ENCODE data around the gene LCE1E. TPM values are rescaled to one million over a fixed set of nuclear protein-coding genes. Genes with fewer than 3 reads are reported as not detected.

Gene LCE1E
- total RNA-seq, 4 donors from 2014 or later: not detected

DNA sequence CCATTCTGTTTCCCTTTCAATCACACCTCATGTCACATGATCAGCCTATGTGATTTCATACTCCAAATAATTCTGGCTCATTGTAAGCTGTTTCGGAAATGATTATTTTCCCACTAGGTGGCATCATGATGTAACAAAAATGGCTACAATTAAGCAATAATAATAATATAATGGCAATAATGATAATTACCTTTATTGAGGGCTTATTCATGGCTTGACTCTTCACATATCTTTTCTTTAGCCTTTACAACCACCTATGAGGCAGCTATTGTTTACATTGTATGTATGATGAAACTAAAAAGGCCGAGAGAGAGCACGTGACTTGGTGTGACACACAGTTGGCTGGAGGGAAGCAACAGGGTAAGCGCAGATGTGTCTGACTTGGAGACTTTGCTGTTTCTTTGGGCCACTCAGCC lies 40.8 kb upstream of the LCE1E start:
- WGBS, 2 donors: 31 to 38% methylated on average over 4 of the region's 4 CpGs
- Histone ChIP-seq H3K36me3 (no peaks in the 10 kb centered on the region), H3K4me1 (peaks cover 0 to 7% (median 0%) of the 10 kb centered on the region in 3 donors), H3K4me3 (no peak overlapping the region), H3K9me3 (no peaks in the 10 kb centered on the region), H3K27ac (no peak overlapping the region), H3K27me3 (peaks cover 0 to 13% (median 0%) of the 10 kb centered on the region in 4 donors)
- intact Hi-C loops (cut with DNase I): no loop called here
- TF ChIP-seq POLR2A (IDR thresholded peaks at IDR 0.05) (no peak), CTCF (IDR thresholded peaks at IDR 0.05) (peak in 2 of 6 experiments; percentile 32 to 50)
- DNase-seq: no peak

GRCh38 chr1:152745765-152746444 lies 40.2 kb upstream of the LCE1E start:
- Histone ChIP-seq H3K27me3 (peaks cover 0 to 18% (median 0%) of the 10 kb centered on the region in 4 donors), H3K36me3 (no peaks in the 10 kb centered on the region), H3K27ac (no peak overlapping the region), H3K9me3 (no peaks in the 10 kb centered on the region), H3K4me1 (peaks cover 0 to 7% (median 0%) of the 10 kb centered on the region in 3 donors), H3K4me3 (no peak overlapping the region)
- TF ChIP-seq CTCF (IDR thresholded peaks at IDR 0.05) (no peak), POLR2A (IDR thresholded peaks at IDR 0.05) (no peak)
- WGBS, 2 donors: 84 to 85% methylated on average over 6 of the region's 6 CpGs
- intact Hi-C loops (cut with DNase I): no loop called here
- DNase-seq: no peak

DNA sequence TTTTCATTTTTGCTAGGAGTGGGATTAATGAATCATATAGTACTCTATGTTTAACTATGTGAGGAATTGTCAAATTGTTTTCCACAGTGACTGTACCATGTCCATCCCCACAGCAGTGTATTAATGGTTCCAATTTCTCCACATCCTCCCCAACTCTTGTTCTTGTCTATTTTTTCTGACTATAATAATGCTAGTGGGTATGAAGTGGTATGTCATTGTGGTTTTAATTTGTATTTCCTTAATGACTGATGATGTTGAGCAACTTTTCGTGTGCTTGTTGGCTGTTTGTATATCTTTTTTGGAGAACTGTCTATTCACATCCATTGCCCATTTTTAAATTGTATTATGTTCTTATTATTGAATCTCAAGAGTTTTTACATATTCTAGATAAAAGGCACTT lies 38.2 kb upstream of the LCE1E start:
- Histone ChIP-seq H3K4me3 (no peak overlapping the region), H3K9me3 (no peaks in the 10 kb centered on the region), H3K27ac (no peak overlapping the region), H3K36me3 (no peaks in the 10 kb centered on the region), H3K4me1 (peaks cover 0 to 7% (median 0%) of the 10 kb centered on the region in 3 donors), H3K27me3 (peaks cover 0 to 18% (median 0%) of the 10 kb centered on the region in 4 donors)
- intact Hi-C loops (cut with DNase I): no loop called here
- 15 to 17% methylated on average over 1 of the region's 1 CpG for WGBS, 2 donors
- DNase-seq: no peak
- TF ChIP-seq POLR2A (IDR thresholded peaks at IDR 0.05) (no peak), CTCF (IDR thresholded peaks at IDR 0.05) (no peak)

GRCh38 chr1:152752225-152752624 lies 33.8 kb upstream of the LCE1E start:
- DNase-seq: no peak
- intact Hi-C loops (cut with DNase I): no loop called here
- WGBS, 2 donors: 25 to 27% methylated on average over 1 of the region's 1 CpG

More at GRCh38 chr1:152752225-152752624, 33.8 kb upstream of the LCE1E start:
- H3K4me1 ChIP-seq: peaks cover 0 to 8% (median 0%) of the 10 kb centered on the region in 3 donors
- no peaks in the 10 kb centered on the region for H3K9me3 ChIP-seq
- no peak overlapping the region for H3K4me3 ChIP-seq
- no peak overlapping the region for H3K27ac ChIP-seq
- TF ChIP-seq CTCF (IDR thresholded peaks at IDR 0.05): no peak
- no peak for TF ChIP-seq POLR2A (IDR thresholded peaks at IDR 0.05)
- H3K36me3 ChIP-seq: no peaks in the 10 kb centered on the region
- H3K27me3 ChIP-seq: peaks cover 0 to 21% (median 0%) of the 10 kb centered on the region in 4 donors
